BE2C (cell line): Measurements from ENCODE around the gene ACOT8.
A peak's percentile ranks its signal among the peaks of the same experiment; 100 is the strongest.

Experiments
- DNase-seq: peaks from one replicate; pipeline ENCODE4 v3.0.0-alpha.2; 2020
- H3K27me3 ChIP-seq: fragments of 250-450 bp; sonication (Bioruptor Pico); 2 replicates; pipeline ENCODE4 v1.5.1; 2020; ENCODE audit warnings: mild to moderate bottlenecking
- H3K36me3 ChIP-seq: fragments of 250-450 bp; sonication (Bioruptor Pico); 2 replicates; pipeline ENCODE4 v1.5.1; 2020; ENCODE audit warnings: mild to moderate bottlenecking
- H3K4me1 ChIP-seq: fragments of 250-450 bp; sonication (Bioruptor Pico); 2 replicates; pipeline ENCODE4 v1.5.1; 2020
- H3K4me3 ChIP-seq: 2 replicates; pipeline ENCODE4 v1.5.1; 2011; ENCODE audit warnings: low read depth, low read length
- H3K9me3 ChIP-seq: fragments of 250-450 bp; sonication (Bioruptor Pico); 2 replicates; pipeline ENCODE4 v1.5.1; 2020
- TF ChIP-seq, protein P1 (sequence below): IDR thresholded peaks from 2 replicates; pipeline ENCODE4 v1.5.1; 2012; ENCODE audit warnings: mild to moderate bottlenecking, low read depth, low read length

The ACOT8 gene

DNA sequence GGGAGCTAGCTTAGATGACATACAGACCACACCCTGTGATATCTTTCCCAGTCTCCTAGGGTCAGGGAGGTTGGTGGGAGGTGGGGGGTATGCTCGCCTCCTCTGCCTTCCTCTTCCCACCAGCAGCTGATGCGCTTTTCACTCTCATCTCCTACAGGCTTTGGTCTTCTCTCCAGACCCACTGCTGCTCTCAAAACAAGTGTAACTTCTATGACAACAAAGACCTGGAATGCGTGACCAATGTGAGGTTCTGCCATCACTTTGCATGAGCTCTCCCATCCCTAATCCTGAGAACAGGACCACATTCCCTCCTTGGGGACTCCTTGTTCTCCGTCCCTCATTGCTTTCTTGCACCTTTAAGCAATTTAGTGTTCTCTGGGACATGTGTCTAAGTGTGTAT is 36.6 kb upstream of the ACOT8 start:
- no peaks in the 10 kb centered on the region for H3K9me3 ChIP-seq
- TF ChIP-seq, protein P1, sequence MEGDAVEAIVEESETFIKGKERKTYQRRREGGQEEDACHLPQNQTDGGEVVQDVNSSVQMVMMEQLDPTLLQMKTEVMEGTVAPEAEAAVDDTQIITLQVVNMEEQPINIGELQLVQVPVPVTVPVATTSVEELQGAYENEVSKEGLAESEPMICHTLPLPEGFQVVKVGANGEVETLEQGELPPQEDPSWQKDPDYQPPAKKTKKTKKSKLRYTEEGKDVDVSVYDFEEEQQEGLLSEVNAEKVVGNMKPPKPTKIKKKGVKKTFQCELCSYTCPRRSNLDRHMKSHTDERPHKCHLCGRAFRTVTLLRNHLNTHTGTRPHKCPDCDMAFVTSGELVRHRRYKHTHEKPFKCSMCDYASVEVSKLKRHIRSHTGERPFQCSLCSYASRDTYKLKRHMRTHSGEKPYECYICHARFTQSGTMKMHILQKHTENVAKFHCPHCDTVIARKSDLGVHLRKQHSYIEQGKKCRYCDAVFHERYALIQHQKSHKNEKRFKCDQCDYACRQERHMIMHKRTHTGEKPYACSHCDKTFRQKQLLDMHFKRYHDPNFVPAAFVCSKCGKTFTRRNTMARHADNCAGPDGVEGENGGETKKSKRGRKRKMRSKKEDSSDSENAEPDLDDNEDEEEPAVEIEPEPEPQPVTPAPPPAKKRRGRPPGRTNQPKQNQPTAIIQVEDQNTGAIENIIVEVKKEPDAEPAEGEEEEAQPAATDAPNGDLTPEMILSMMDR, result no peak
- H3K4me3 ChIP-seq, result no peak overlapping the region
- peaks cover 28% of the 10 kb centered on the region for H3K36me3 ChIP-seq
- H3K4me1 ChIP-seq, result no peaks in the 10 kb centered on the region
- no peak for DNase-seq
- H3K27me3 ChIP-seq, result no peaks in the 10 kb centered on the region

DNA sequence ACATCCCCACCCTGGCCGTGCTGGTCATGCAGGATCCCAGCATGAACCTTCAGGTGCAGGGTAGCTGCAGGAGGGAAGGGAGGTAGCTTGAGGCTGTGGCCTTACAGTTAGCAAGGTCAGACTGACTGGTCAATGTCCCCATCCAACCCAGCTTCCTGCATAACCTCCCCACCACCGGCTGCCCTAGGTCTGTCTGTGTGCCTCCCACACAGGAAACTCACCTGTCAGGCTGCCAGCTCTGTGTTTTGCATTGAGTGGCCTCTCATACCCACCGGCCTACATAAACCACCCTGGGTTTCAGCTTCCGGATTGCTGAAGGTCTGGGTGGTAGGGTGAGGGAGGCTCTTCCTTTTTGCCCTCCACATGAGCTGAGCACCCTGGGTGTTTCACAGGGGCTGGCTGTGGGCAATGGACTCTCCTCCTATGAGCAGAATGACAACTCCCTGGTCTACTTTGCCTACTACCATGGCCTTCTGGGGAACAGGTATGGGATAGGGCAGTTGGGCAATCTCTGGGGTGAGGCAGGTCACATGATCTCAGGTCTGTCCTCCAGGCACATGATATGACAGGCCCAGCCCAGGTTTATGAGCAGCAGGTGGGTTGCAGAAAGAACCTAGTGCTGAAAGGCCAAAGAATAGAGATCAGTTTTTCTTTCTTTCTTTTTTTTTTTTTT is 35.8 kb upstream of the ACOT8 start:
- H3K27me3 ChIP-seq, result no peaks in the 10 kb centered on the region
- no peaks in the 10 kb centered on the region for H3K4me1 ChIP-seq
- H3K36me3 ChIP-seq, result peaks cover 30% of the 10 kb centered on the region
- H3K4me3 ChIP-seq, result no peak overlapping the region
- H3K9me3 ChIP-seq, result no peaks in the 10 kb centered on the region
- TF ChIP-seq, protein P1, result no peak
- DNase-seq, result no peak

- TF ChIP-seq, protein P1, result no peak; the same call in 1 of the 2 replicates
- H3K4me3 ChIP-seq, result peak overlapping the region; percentile 83
- no peaks in the 10 kb centered on the region for H3K27me3 ChIP-seq
- H3K9me3 ChIP-seq, result no peaks in the 10 kb centered on the region
- DNase-seq, result no peak
- H3K4me1 ChIP-seq, result no peaks in the 10 kb centered on the region
- peaks cover 30% of the 10 kb centered on the region for H3K36me3 ChIP-seq
These were observed 35.0 kb upstream of the ACOT8 start for GRCh38 chr20:45892049-45892825.

- H3K27me3 ChIP-seq, result no peaks in the 10 kb centered on the region
- peak; percentile 94 for DNase-seq
- H3K4me3 ChIP-seq, result peak within 1 kb of the TSS; percentile 83
- no peaks in the 10 kb centered on the region for H3K9me3 ChIP-seq
- H3K4me1 ChIP-seq, result no peaks in the 10 kb centered on the region
- peaks cover 20% of the 10 kb centered on the region for H3K36me3 ChIP-seq
- TF ChIP-seq, protein P1, result no peak
These were observed 34.1 kb upstream of the ACOT8 start, which contains the start of the genes CTSA and NEURL2 for GRCh38 chr20:45890985-45891983. TSS of gene CTSA (plus strand) at chr20:45891335. CDS start at chr20:45891569, 234 bp downstream. TSS of gene NEURL2 (minus strand) at chr20:45891208. CDS start at chr20:45890991, 217 bp downstream.

DNA sequence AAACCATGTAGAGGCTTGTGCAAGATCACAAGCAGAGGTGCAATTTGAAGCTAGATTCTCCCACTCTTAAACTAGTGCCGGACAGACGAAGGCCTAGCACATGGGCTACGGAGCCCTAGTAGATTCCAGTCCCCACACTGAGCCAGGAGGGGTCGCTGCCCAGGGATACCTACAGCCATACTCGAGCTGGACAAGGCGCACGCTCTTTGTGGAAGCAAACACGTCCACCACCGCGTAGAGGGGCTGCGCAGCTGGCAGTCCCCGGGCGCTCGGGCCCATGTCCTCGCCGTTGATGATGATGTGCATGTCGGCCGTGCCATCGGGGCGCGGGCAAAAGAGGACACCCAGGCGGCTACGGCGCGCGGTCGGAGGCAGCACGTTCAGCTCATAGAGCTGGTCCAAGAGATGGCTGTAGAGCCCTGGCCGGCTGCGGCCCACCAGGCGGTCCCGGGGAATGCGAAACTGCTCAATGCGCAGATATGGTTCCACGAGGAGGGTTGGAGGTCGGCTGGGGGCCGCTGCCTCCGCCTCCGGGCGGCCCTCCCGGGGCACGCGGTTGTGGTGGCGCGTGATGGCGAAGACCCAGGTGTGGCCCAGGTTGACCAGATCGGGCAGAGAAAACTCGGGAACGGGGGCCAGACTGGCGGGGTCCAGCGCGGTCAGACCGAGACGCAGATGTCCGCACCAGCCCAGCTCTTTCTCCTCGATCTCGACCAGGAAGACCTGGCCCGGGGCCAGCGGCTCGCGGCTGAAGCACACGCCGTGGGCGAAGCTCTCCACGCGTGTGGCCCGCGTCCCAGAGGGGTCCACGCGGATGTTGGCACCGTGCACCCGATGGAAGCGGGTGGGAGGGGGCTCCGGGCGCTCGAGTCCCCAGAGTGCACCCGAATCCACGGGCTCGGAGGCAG is 33.1 kb upstream of the ACOT8 start:
- peak overlapping the region; percentile 83 for H3K4me3 ChIP-seq

More for the DNA sequence above, 33.1 kb upstream of the ACOT8 start:
- TF ChIP-seq, protein P1, result peak; percentile 85
- no peaks in the 10 kb centered on the region for H3K27me3 ChIP-seq
- DNase-seq, result peak; percentile 92
- no peaks in the 10 kb centered on the region for H3K4me1 ChIP-seq
- H3K36me3 ChIP-seq, result peaks cover 12% of the 10 kb centered on the region
- no peaks in the 10 kb centered on the region for H3K9me3 ChIP-seq
